GM12878 (cell line): ENCODE measurements around the gene CLEC16A. TPM values are rescaled to one million over a fixed set of nuclear protein-coding genes. Genes with fewer than 3 reads are reported as not detected.

ENCODE experiments used
- ATAC-seq: fragments of 200-7000 bp; cut with Tn5 transposase; 3 replicates; pipeline ENCODE4 v1.9.1; 2020; ENCODE audit warnings: mild to moderate bottlenecking, moderate library complexity
- BruUV-seq: library from RNA; stranded (reverse); fragments of 400-500 nt; replicated peaks from 2 replicates; lab custom pipeline; 2021; lab: Mats Ljungman, UMichigan
- CTCF ChIA-PET: fragments of 300-600 bp; sonication (Branson Sonifier 250); formaldehyde crosslinking; extraction: SDS; loops from one replicate; lab custom pipeline; 2021; ENCODE audit warnings: inconsistent platforms; lab: Yijun Ruan, JAX
- POLR2A ChIA-PET: fragments of 350-600 bp; formaldehyde crosslinking; extraction: SDS; loops from one replicate; lab custom pipeline; 2021; ENCODE audit warnings: inconsistent platforms; lab: Charles Lee
- RAD21 ChIA-PET: fragments of 300-600 bp; sonication (Branson Sonifier 250); formaldehyde crosslinking; loops from one replicate; lab custom pipeline; 2023; ENCODE audit warnings: antibody characterized with exemption; ENCODE audit not compliant: unreplicated experiment; lab: Charles Lee
- SMC1A ChIA-PET: fragments of 300-600 bp; sonication (Branson Sonifier 250); formaldehyde crosslinking; loops from one replicate; lab custom pipeline; 2023; ENCODE audit not compliant: unreplicated experiment, uncharacterized antibody; lab: Charles Lee
- DNase-seq: peaks from one replicate; pipeline ENCODE4 v3.0.0-alpha.2; 2011; ENCODE audit warnings: low read depth, low spot score
- FAIRE-seq: peaks from 3 replicates; lab custom pipeline; 2011; peaks lifted over from hg19 to GRCh38; lab: Jason Lieb, UNC
- H2AFZ ChIP-seq: 2 replicates; pipeline ENCODE4 v1.6.0; 2011; ENCODE audit warnings: low read depth, low read length, control low read depth; ENCODE audit not compliant: control insufficient read depth
- H3K27ac ChIP-seq: 2 replicates; pipeline ENCODE4 v1.5.1; 2011; ENCODE audit warnings: control low read depth; ENCODE audit not compliant: control insufficient read depth, insufficient read depth
- H3K27me3 ChIP-seq, 2 experiments: replicated peaks in 1 of 2; 2 replicates each; pipeline versions ENCODE4 v1.6.0 to v1.6.1; 2011; ENCODE audit warnings: low read length in 1 of 2; ENCODE audit not compliant: control insufficient read depth in 2 of 2, insufficient read depth in 2 of 2
- H3K36me3 ChIP-seq, 2 experiments: 2 replicates each; pipeline ENCODE4 v1.5.1; 2011; ENCODE audit warnings: low read length in 1 of 2; ENCODE audit not compliant: control insufficient read depth in 2 of 2, insufficient read depth in 2 of 2
- H3K4me1 ChIP-seq: 2 replicates; pipeline ENCODE4 v1.6.1; 2011; ENCODE audit warnings: mild to moderate bottlenecking, low read length, moderate library complexity, mixed read lengths; ENCODE audit not compliant: control insufficient read depth, insufficient read depth
- H3K4me2 ChIP-seq: 2 replicates; pipeline ENCODE4 v1.6.0; 2011; ENCODE audit warnings: control low read depth; ENCODE audit not compliant: control insufficient read depth, insufficient read depth
- H3K4me3 ChIP-seq: fragments of 200-600 bp; sonication (generic); 2 replicates; pipeline ENCODE4 v1.5.1; 2016
- H3K79me2 ChIP-seq: 2 replicates; pipeline ENCODE4 v1.6.0; 2011; ENCODE audit warnings: low read length; ENCODE audit not compliant: control insufficient read depth, insufficient read depth
- H3K9ac ChIP-seq: 2 replicates; pipeline ENCODE4 v1.8.0; 2011; ENCODE audit warnings: low read length, control low read depth, mixed read lengths; ENCODE audit not compliant: control insufficient read depth, insufficient read depth
- H3K9me3 ChIP-seq: replicated peaks from 3 replicates; pipeline ENCODE4 v1.5.1; 2011; ENCODE audit warnings: mild to moderate bottlenecking, low read length; ENCODE audit not compliant: control insufficient read depth, insufficient read depth
- H4K20me1 ChIP-seq: 2 replicates; pipeline ENCODE4 v1.6.0; 2011; ENCODE audit not compliant: control insufficient read depth, insufficient read depth
- BCL11A ChIP-seq: IDR thresholded peaks from 2 replicates; pipeline ENCODE4 v1.6.1; 2011; ENCODE audit warnings: low read depth, low read length
- CHD1 ChIP-seq: IDR thresholded peaks from 2 replicates; pipeline ENCODE4 v1.6.1; 2012; ENCODE audit warnings: low read depth, low read length, improper control_type of control experiment
- CTCF ChIP-seq, 3 experiments: IDR thresholded peaks in 2 of 3; conservative IDR thresholded peaks in 1 of 3; 2 replicates each; pipeline ENCODE4 v1.5.1; 2011; ENCODE audit warnings: low read depth in 3 of 3, low read length in 3 of 3, mild to moderate bottlenecking in 3 of 3, control low read depth in 2 of 3, moderate library complexity in 2 of 3, inconsistent platforms in 1 of 3, mixed read lengths in 1 of 3; ENCODE audit not compliant: control insufficient read depth in 2 of 3, insufficient read depth in 1 of 3; ENCODE audit errors: extremely low read depth in 1 of 3
- E2F8 ChIP-seq: fragments of 450-650 bp; IDR thresholded peaks from 2 replicates; pipeline ENCODE4 v1.6.1; 2018; ENCODE audit warnings: mild to moderate bottlenecking, low read depth, moderate library complexity; ENCODE audit not compliant: partially characterized antibody
- KAT2A ChIP-seq: conservative IDR thresholded peaks from 2 replicates; pipeline ENCODE4 v1.6.1; 2011; ENCODE audit warnings: low read depth, low read length; ENCODE audit not compliant: control insufficient read depth
- MAX ChIP-seq: IDR thresholded peaks from 2 replicates; pipeline ENCODE4 v1.6.1; 2012; ENCODE audit warnings: low read depth, low read length, improper control_type of control experiment
- MXI1 ChIP-seq: fragments of 150-350 bp; IDR thresholded peaks from 2 replicates; pipeline ENCODE4 v1.6.1; 2011; ENCODE audit warnings: low read depth, mild to moderate bottlenecking, inconsistent platforms, low read length, improper control_type of control experiment
- RFX5 ChIP-seq: IDR thresholded peaks from 2 replicates; pipeline ENCODE4 v1.6.1; 2011; ENCODE audit warnings: low read depth, low read length, improper control_type of control experiment
- TAF1 ChIP-seq: IDR thresholded peaks from 2 replicates; pipeline ENCODE4 v1.6.1; 2011; ENCODE audit warnings: mild to moderate bottlenecking, low read depth, low read length, borderline replicate concordance
- ZNF384 ChIP-seq: IDR thresholded peaks from 2 replicates; pipeline ENCODE4 v1.6.1; 2012; ENCODE audit warnings: low read depth, mild to moderate bottlenecking, low read length, improper control_type of control experiment, borderline replicate concordance
- ZNF592 ChIP-seq: fragments of 450-650 bp; IDR thresholded peaks from 2 replicates; pipeline ENCODE4 v1.6.1; 2017; ENCODE audit warnings: mild to moderate bottlenecking, moderate library complexity
- WGBS: methylation state at CpG from one replicate; pipeline ENCODE4 v1.1.6; 2016; ENCODE audit warnings: low lambda C conversion rate; ENCODE audit not compliant: insufficient replicate concordance, insufficient coverage; ENCODE audit errors: missing lambda C conversion rate; 5-methylcytosine and 5-hydroxymethylcytosine counted together
- in situ Hi-C: fragments of 300-500 bp; cut with MboI; formaldehyde crosslinking; loops from 9 replicates; pipeline ENCODE4 v1.14.3; 2018; ENCODE audit warnings: mixed read lengths
- intact Hi-C: fragments of 100-400 bp; cut with micrococcal nuclease; formaldehyde crosslinking; loops from one replicate; pipeline ENCODE4 v1.14.2; 2022; ENCODE audit not compliant: unreplicated experiment
- polyA plus RNA-seq, 11 experiments: library from polyadenylated mRNA; depleted of rRNA in 4 of 11; unstranded in 6 of 11; stranded (reverse) in 5 of 11; fragments of >200 nt; fragmentation: Nextera tagmentation in 4 of 11; fragmentation: Illumina TruSeq in 1 of 11; extraction: Ambion mirVana in 4 of 11; extraction: Trizol in 1 of 11; gene quantifications; 1 replicate in 1 of 11; 2 replicates in 10 of 11; pipeline versions ENCODE4 v1.2.1 to v1.2.3, GENCODE V29; 2011 to 2016; ENCODE audit warnings: inconsistent platforms in 2 of 11, missing spikeins in 2 of 11, low read depth in 1 of 11
- total RNA-seq, 4 experiments: library from RNA; depleted of rRNA in 3 of 4; stranded (reverse); fragments of >200 nt in 3 of 4; fragmentation: Illumina TruSeq in 1 of 4; extraction: Trizol in 1 of 4; gene quantifications; 2 replicates each; pipeline versions ENCODE4 v1.2.1 to v1.2.3, GENCODE V29; 2013 to 2021

Gene CLEC16A
- total and polyA plus RNA-seq, 10 of the 15 experiments (the other 5 are each of a cell fraction or from before 2014, with no cell fraction given) = 1.5 to 28.8 (median 19.2) TPM

- H3K27ac ChIP-seq = peak overlapping the region; percentile 87
- no peak for TF ChIP-seq BCL11A
- TF ChIP-seq TAF1 = 0 out of 2 replicates have a peak, but pooled peaks have one; percentile 18
- no peak for TF ChIP-seq CTCF (IDR thresholded peaks at IDR 0.05 in 2 of 3, conservative IDR thresholded peaks at IDR 0.05 in 1 of 3; ENCODE audit: control insufficient read depth in 2 of 3, extremely low read depth in 1 of 3, insufficient read depth in 1 of 3, low read depth in 3 of 3, low read length in 3 of 3)
- TF ChIP-seq KAT2A = no peak
- no peak for TF ChIP-seq MAX
- no peak for TF ChIP-seq MXI1
- TF ChIP-seq CHD1 = no peak
- no peak for TF ChIP-seq ZNF592
- TF ChIP-seq RFX5 = no peak
- TF ChIP-seq E2F8 = no peak
- TF ChIP-seq ZNF384 = no peak
These were observed 160.9 kb downstream of the CLEC16A start for GRCh38 chr16:11105038-11105903.

More at GRCh38 chr16:11105038-11105903, 160.9 kb downstream of the CLEC16A start:
- Histone ChIP-seq H3K4me2 (peak overlapping the region; percentile 76), H3K4me3 (0 out of 2 replicates have a peak overlapping the region, but pooled peaks have one; percentile 31), H3K4me1 (peaks cover 38% of the 10 kb centered on the region), H3K9ac (peak overlapping the region; percentile 5; the same call in 1 of the 2 replicates), H2AFZ (peak overlapping the region; percentile 6), H3K9me3 (no peaks in the 10 kb centered on the region), H3K27me3 (no peaks in the 10 kb centered on the region), H4K20me1 (no peaks in the 10 kb centered on the region), H3K36me3 (peaks cover 0 to 3% of the 10 kb centered on the region in 2 experiments; a peak in 2 of 4 replicates), H3K79me2 (no peaks in the 10 kb centered on the region)
- ChIA-PET RAD21 (interaction anchor here (0.6 to 3.6 kb wide), 15 partner anchors 8 to 150 kb away, joined by 4 to 39 read pairs (median 8); partner anchors contain the start of gene SOCS1), SMC1A (interaction anchor here (0.7 to 5.2 kb wide), 31 partner anchors 9 to 193 kb away, joined by 3 to 68 read pairs (median 5); no protein-coding TSS in a partner anchor), CTCF (interaction anchor here (0.6 to 2.7 kb wide), 15 partner anchors 8 to 251 kb away, joined by 3 to 15 read pairs (median 4); partner anchors contain the start of gene SOCS1), POLR2A (interaction anchor here (0.9 to 2.2 kb wide), 13 partner anchors 8 to 154 kb away, joined by 3 to 19 read pairs (median 4); partner anchors contain the start of gene SOCS1)
- WGBS = under 1% methylated on average over 7 of the region's 7 CpGs
- peak; percentile 86 for DNase-seq
- intact Hi-C loops (loop anchor here (10.0 kb wide), 1 partner anchor 250 kb away; no protein-coding TSS in a partner anchor), in situ Hi-C loops (no loop called here)
- TSS peak; percentile 75 for BruUV-seq
- ATAC-seq = peak; percentile 85
- FAIRE-seq = peak; percentile 84
